ENCODE results near the gene SEMA5B. TPM values are rescaled to one million over a fixed set of nuclear protein-coding genes. Genes with fewer than 3 reads are reported as not detected.
A peak's percentile ranks its signal among the peaks of the same experiment; 100 is the strongest.

The SEMA5B gene
- total RNA-seq, 2 donors from 2014 or later = not detected

GRCh38 chr3:122921791-122922651, 105.5 kb downstream of the SEMA5B start:
- H3K4me1 Mint-ChIP-seq (ENCODE audit: low read depth) = no peaks in the 10 kb centered on the region
- H3K27ac Mint-ChIP-seq = no peak overlapping the region
- H3K27me3 Mint-ChIP-seq (ENCODE audit: low read depth) = peaks cover 19% of the 10 kb centered on the region
- ATAC-seq (replicated peaks in 1 of 2) (peak; percentile 86 to 88), DNase-seq (peak; percentile 45 to 51)
- no peaks in the 10 kb centered on the region for H3K36me3 Mint-ChIP-seq (ENCODE audit: insufficient read depth in 2 of 2)
- no peaks in the 10 kb centered on the region for H3K9me3 Mint-ChIP-seq
- peak overlapping the region; percentile 53 to 55 for H3K4me3 Mint-ChIP-seq

DNA sequence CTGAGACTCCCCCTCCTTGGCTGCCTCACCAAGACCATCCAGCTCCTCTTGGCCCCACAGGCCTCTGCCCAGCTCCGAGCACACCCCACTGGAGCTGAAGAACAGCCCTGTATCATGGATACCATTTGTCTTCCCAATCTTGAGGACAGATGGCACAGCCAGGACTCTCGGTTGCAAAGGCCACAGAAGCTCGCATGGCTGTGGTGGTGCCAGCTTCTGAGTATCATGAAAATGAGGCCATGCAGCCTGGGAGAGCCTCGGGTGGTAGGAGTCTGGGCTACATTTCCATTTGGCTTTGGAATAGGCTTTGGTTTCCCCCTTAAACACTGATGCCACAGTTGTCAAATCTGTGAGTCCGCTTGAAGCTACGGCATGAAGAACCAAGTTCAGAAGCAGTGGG, 106.6 kb downstream of the SEMA5B start:
- Mint-ChIP-seq H3K27me3 (ENCODE audit: low read depth) (peaks cover 19% of the 10 kb centered on the region), H3K4me3 (no peak overlapping the region), H3K9me3 (no peaks in the 10 kb centered on the region)

GRCh38 chr3:122919291-122919610, 108.3 kb downstream of the SEMA5B start:
- Mint-ChIP-seq H3K27me3 (ENCODE audit: low read depth) (peaks cover 22% of the 10 kb centered on the region), H3K9me3 (no peaks in the 10 kb centered on the region), H3K4me3 (no peak overlapping the region), H3K36me3 (ENCODE audit: insufficient read depth in 2 of 2) (no peaks in the 10 kb centered on the region), H3K27ac (no peak overlapping the region), H3K4me1 (ENCODE audit: low read depth) (peaks cover 10% of the 10 kb centered on the region)
- ATAC-seq (replicated peaks in 1 of 2) (no peak), DNase-seq (no peak)

More for the DNA sequence above, 106.6 kb downstream of the SEMA5B start:
- no peak overlapping the region for H3K27ac Mint-ChIP-seq
- H3K36me3 Mint-ChIP-seq (ENCODE audit: insufficient read depth in 2 of 2) = no peaks in the 10 kb centered on the region
- DNase-seq (no peak), ATAC-seq (replicated peaks in 1 of 2) (no peak)
- peaks cover 5% of the 10 kb centered on the region for H3K4me1 Mint-ChIP-seq (ENCODE audit: low read depth)

DNA sequence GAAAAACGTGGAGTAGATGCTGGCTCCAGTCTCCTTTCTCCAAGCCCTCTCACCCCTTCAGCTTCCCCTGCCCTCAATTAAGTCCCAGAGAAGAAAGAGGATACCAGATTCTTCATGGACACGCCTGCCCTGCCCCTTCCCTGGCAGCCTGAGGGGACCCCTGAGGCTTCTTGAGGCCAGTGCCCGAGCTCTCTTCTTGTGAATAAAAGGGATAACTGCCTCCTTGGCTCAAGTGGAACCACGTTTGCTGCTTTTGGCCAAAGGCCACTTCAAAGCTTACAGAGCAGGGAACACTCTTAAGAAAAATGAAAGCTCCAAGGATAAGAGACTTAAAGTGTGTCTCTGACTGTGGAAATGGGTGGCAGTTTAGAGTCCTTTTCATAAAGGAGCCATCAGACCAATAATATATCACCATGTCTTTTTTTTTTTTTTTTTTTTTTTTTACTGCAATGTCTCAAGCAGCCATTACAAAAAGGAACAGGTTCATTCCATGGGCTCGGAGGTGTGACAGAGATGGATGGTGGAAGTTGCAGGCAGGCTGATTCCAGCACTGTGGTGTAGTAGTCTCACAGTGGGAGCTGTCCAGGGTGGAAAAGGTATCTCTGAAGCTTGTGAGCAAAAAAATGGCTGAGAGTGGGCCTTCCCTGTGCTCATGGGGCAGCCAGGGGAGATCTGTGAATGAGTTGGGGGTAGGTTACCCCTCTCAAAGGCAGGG, 108.8 kb downstream of the SEMA5B start:
- no peaks in the 10 kb centered on the region for H3K36me3 Mint-ChIP-seq (ENCODE audit: insufficient read depth in 2 of 2)
- H3K9me3 Mint-ChIP-seq = no peaks in the 10 kb centered on the region
- peaks cover 25% of the 10 kb centered on the region for H3K27me3 Mint-ChIP-seq (ENCODE audit: low read depth)
- peaks cover 10% of the 10 kb centered on the region for H3K4me1 Mint-ChIP-seq (ENCODE audit: low read depth)
- H3K27ac Mint-ChIP-seq = no peak overlapping the region
- no peak overlapping the region for H3K4me3 Mint-ChIP-seq
- ATAC-seq (replicated peaks in 1 of 2) (no peak), DNase-seq (no peak)

- Mint-ChIP-seq H3K27me3 (ENCODE audit: low read depth) (peaks cover 25% of the 10 kb centered on the region), H3K27ac (no peak overlapping the region)
Observed at GRCh38 chr3:122917412-122917811, 110.2 kb downstream of the SEMA5B start.

GRCh38 chr3:122916580-122916979, 111.0 kb downstream of the SEMA5B start:
- peaks cover 25% of the 10 kb centered on the region for H3K27me3 Mint-ChIP-seq (ENCODE audit: low read depth)
- ATAC-seq (replicated peaks in 1 of 2) = no peak

More at GRCh38 chr3:122917412-122917811, 110.2 kb downstream of the SEMA5B start:
- no peaks in the 10 kb centered on the region for H3K36me3 Mint-ChIP-seq (ENCODE audit: insufficient read depth in 2 of 2)
- H3K4me1 Mint-ChIP-seq (ENCODE audit: low read depth) = peaks cover 10% of the 10 kb centered on the region
- ATAC-seq (replicated peaks in 1 of 2) = no peak
- H3K9me3 Mint-ChIP-seq = no peaks in the 10 kb centered on the region
- no peak for DNase-seq
- no peak overlapping the region for H3K4me3 Mint-ChIP-seq

GRCh38 chr3:122916084-122916483, 111.5 kb downstream of the SEMA5B start:
- ATAC-seq (replicated peaks in 1 of 2) (no peak), DNase-seq (no peak)
- Mint-ChIP-seq H3K4me3 (no peak overlapping the region), H3K36me3 (ENCODE audit: insufficient read depth in 2 of 2) (no peaks in the 10 kb centered on the region), H3K27ac (no peak overlapping the region), H3K9me3 (no peaks in the 10 kb centered on the region), H3K27me3 (ENCODE audit: low read depth) (peaks cover 21% of the 10 kb centered on the region), H3K4me1 (ENCODE audit: low read depth) (peaks cover 10% of the 10 kb centered on the region)

More at GRCh38 chr3:122916580-122916979, 111.0 kb downstream of the SEMA5B start:
- H3K27ac Mint-ChIP-seq = no peak overlapping the region
- no peaks in the 10 kb centered on the region for H3K9me3 Mint-ChIP-seq
- H3K4me1 Mint-ChIP-seq (ENCODE audit: low read depth) = peaks cover 10% of the 10 kb centered on the region
- no peaks in the 10 kb centered on the region for H3K36me3 Mint-ChIP-seq (ENCODE audit: insufficient read depth in 2 of 2)
- no peak overlapping the region for H3K4me3 Mint-ChIP-seq
- no peak for DNase-seq

DNA sequence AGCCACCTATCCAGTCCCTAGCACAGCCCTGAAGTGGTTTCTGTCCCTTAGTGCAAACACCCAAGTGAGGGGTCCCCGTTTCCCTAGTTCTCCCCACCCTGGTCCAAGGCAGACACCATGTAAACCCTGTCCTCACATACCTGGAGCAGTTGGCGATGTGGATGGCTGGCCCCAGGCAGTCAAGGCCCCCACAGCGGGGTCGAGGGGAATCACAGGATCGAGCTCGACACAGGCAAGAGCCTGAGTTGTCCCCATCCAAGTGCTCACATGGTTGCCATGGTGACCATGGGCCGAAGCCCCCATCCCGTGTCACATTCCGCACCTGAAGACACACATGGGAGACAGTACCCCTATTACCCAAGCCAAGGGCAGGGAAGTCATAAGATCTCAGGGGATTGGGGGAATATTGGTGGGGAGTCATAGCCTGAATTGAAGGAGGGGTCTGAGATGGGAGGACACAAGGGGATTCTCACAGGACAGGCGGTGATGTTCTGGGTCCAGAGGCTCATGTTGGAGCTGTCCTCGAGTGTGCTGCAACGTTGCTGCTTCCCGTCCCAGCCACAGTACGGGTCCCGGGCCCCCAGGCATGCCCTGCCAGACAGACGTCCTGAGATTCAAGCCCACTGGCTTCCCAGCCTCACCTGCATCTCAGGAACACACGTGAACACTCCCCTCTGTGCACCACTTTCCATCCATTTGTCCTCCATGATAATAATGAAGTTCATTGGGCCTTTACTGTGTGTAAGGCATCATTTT, 112.1 kb downstream of the SEMA5B start:
- ATAC-seq (replicated peaks in 1 of 2) = no peak
- no peak for DNase-seq
- Mint-ChIP-seq H3K27ac (no peak overlapping the region), H3K9me3 (no peaks in the 10 kb centered on the region), H3K27me3 (ENCODE audit: low read depth) (peaks cover 14% of the 10 kb centered on the region), H3K36me3 (ENCODE audit: insufficient read depth in 2 of 2) (no peaks in the 10 kb centered on the region), H3K4me1 (ENCODE audit: low read depth) (peaks cover 10% of the 10 kb centered on the region), H3K4me3 (no peak overlapping the region)

DNA sequence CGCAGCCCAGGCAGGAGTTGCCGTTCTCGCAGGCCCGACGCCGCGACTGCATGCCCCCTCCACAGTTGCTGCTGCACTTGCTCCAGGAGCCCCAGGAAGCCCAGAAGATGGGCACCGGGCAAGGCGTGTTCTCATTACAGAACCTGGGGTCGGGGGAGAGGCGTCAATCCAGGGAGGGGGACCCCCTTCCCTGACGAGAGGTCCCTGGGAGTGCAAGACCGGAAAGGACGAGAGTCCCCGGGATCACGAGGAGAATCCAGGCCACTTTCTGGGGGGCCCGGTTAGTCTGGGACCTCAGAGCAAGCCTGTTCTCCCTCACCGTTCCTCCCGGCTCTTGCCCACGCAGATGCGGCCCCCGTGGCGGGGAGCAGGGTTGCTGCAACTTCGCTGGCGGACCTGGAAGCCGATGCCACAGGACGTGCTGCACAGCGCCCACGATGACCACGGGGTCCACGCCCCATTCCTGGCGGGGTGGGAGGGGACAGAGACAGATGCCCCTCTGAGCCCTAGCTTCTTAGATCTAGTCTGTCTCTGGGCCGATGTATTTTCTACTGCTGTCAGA, 113.9 kb downstream of the SEMA5B start:
- Mint-ChIP-seq H3K36me3 (ENCODE audit: insufficient read depth in 2 of 2) (no peaks in the 10 kb centered on the region), H3K4me1 (ENCODE audit: low read depth) (peaks cover 10% of the 10 kb centered on the region), H3K27me3 (ENCODE audit: low read depth) (peaks cover 7% of the 10 kb centered on the region), H3K27ac (no peak overlapping the region), H3K9me3 (no peaks in the 10 kb centered on the region), H3K4me3 (peak overlapping the region in 1 of 2 donors; percentile 22)
- DNase-seq = no peak
- no peak for ATAC-seq (replicated peaks in 1 of 2)

DNA sequence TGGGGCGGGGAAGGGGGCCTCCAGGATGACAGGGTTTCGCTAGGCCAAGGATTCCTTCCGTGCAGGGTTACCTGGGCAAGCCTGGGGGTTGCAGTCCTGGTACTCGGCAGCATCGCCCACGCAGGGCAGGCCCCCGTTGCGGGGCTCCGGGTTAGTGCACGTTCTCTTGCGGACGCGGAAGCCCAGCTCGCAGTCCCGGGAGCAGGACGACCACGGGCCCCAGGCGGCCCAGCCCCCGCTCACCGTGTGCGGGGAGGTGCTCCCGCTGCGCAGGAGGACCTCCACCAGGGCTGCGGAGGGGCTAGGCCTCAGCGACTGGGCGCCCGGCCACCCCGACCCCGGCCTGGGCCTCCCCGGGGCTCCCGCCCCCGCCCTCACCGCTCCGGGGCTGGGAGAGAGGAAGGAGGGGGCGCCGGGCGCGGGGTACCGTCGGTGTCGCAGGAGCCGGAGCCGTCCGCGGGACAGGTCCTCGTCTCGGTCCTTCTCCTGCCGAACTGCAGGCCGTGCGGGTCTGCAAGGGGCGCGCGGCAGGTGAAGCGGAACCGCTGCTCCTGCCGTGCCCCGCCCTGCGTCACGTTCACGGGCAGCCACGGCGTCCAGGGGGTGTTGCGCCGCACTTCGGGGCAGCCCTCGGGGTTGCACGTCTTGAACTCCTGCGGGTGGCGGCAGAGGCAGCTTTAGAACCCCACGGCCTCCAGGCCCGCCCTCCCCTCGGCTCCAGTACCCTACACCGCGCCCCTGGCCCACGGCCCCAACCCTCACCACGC, 114.6 kb downstream of the SEMA5B start:
- H3K27ac Mint-ChIP-seq = no peak overlapping the region
- H3K27me3 Mint-ChIP-seq (ENCODE audit: low read depth) = peaks cover 7% of the 10 kb centered on the region
- peaks cover 10% of the 10 kb centered on the region for H3K4me1 Mint-ChIP-seq (ENCODE audit: low read depth)
- H3K9me3 Mint-ChIP-seq = no peaks in the 10 kb centered on the region
- no peaks in the 10 kb centered on the region for H3K36me3 Mint-ChIP-seq (ENCODE audit: insufficient read depth in 2 of 2)
- peak overlapping the region in 1 of 2 donors; percentile 22 for H3K4me3 Mint-ChIP-seq
- no peak for ATAC-seq (replicated peaks in 1 of 2)
- no peak for DNase-seq

- H3K27me3 Mint-ChIP-seq (ENCODE audit: low read depth) = peaks cover 10% of the 10 kb centered on the region
- no peak for ATAC-seq (replicated peaks in 1 of 2)
- DNase-seq = no peak
- H3K27ac Mint-ChIP-seq = no peak overlapping the region
- H3K36me3 Mint-ChIP-seq (ENCODE audit: insufficient read depth in 2 of 2) = peaks cover 0 to 2% of the 10 kb centered on the region in 2 donors
- peaks cover 10% of the 10 kb centered on the region for H3K4me1 Mint-ChIP-seq (ENCODE audit: low read depth)
- no peaks in the 10 kb centered on the region for H3K9me3 Mint-ChIP-seq
- no peak overlapping the region for H3K4me3 Mint-ChIP-seq
Observed at GRCh38 chr3:122911901-122912300, 115.7 kb downstream of the SEMA5B start.

DNA sequence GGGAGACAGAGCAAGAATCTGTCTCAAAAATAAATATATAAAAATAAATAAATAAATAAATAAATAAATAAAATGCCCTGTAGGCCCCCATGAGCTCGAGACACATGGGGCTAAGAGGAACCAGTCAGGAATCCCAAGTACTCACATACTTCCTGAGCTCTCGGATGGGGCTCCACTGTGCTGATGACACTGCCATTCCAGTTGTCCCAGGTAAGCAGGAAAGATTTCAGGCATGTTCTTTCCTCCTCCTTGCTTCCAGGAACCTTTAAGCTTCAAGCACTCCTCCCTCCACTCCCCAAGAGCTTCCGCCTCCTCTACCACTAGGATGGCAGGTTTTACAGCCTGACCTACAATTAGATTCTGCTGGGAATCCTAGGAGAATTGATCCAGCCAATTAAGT, 119.3 kb downstream of the SEMA5B start:
- ATAC-seq (replicated peaks in 1 of 2) = no peak
- peaks cover 0 to 2% of the 10 kb centered on the region in 2 donors for H3K36me3 Mint-ChIP-seq (ENCODE audit: insufficient read depth in 2 of 2)
- H3K4me1 Mint-ChIP-seq (ENCODE audit: low read depth) = no peaks in the 10 kb centered on the region
- no peak overlapping the region for H3K4me3 Mint-ChIP-seq
- DNase-seq = no peak
- peaks cover 0 to 4% of the 10 kb centered on the region in 2 donors for H3K9me3 Mint-ChIP-seq
- no peak overlapping the region for H3K27ac Mint-ChIP-seq
- H3K27me3 Mint-ChIP-seq (ENCODE audit: low read depth) = peaks cover 20% of the 10 kb centered on the region

Data from activated T-cell treated with anti-CD3 and anti-CD28 coated beads, Interleukin-2, amount 50 U/mL, for 72 hours (primary cell).